Activated naive CD4-positive, alpha-beta T cell treated with anti-CD3 and anti-CD28 coated beads, Interleukin-2, amount 50 U/mL, for 72 hours (primary cell): Measurements from ENCODE around the gene BRD1. TPM values are rescaled to one million over a fixed set of nuclear protein-coding genes. Genes with fewer than 3 reads are reported as not detected.

Experiments used
- ATAC-seq, 2 donors: fragments of 150-1000 bp; cut with Tn5 transposase; 2 replicates each; pipeline ENCODE4 v1.10.0; 2021; ENCODE audit warnings: mild to moderate bottlenecking in 2 of 2, moderate library complexity in 2 of 2
- DNase-seq, 2 donors: peaks; one replicate each; pipeline ENCODE4 v3.0.0; 2021 to 2022; ENCODE audit warnings: low spot score in 2 of 2
- H3K27ac Mint-ChIP-seq, 2 donors: one replicate each; pipeline ENCODE4 v1.8.0; 2022; ENCODE audit warnings: mild to moderate bottlenecking in 2 of 2, mixed read lengths in 2 of 2
- H3K36me3 Mint-ChIP-seq, 2 donors: one replicate each; pipeline ENCODE4 v1.8.0; 2022; ENCODE audit warnings: mixed read lengths in 2 of 2
- H3K9me3 Mint-ChIP-seq, 2 donors: one replicate each; pipeline ENCODE4 v1.8.0; 2022; ENCODE audit warnings: mixed read lengths in 2 of 2
- total RNA-seq, 2 donors: library from RNA; stranded (reverse); gene quantifications; one replicate each; pipeline ENCODE4 v1.2.3, GENCODE V29; 2022

BRD1 gene
- total RNA-seq, 2 donors from 2014 or later: 27.7 to 39.0 TPM

- no peak overlapping the region for H3K27ac Mint-ChIP-seq
- no peak for DNase-seq
- no peak for ATAC-seq
- H3K9me3 Mint-ChIP-seq: no peaks in the 10 kb centered on the region
- no peaks in the 10 kb centered on the region for H3K36me3 Mint-ChIP-seq
Observed at GRCh38 chr22:49727191-49727880, 100.3 kb downstream of the BRD1 start.

- DNase-seq (no peak), ATAC-seq (no peak)
- Mint-ChIP-seq H3K9me3 (no peaks in the 10 kb centered on the region), H3K36me3 (no peaks in the 10 kb centered on the region), H3K27ac (no peak overlapping the region)
Observed at GRCh38 chr22:49726701-49727101, 101.0 kb downstream of the BRD1 start.

- Mint-ChIP-seq H3K27ac (no peak overlapping the region), H3K9me3 (no peaks in the 10 kb centered on the region), H3K36me3 (no peaks in the 10 kb centered on the region)
- DNase-seq (no peak), ATAC-seq (no peak)
Observed at GRCh38 chr22:49726022-49726681, 101.5 kb downstream of the BRD1 start.

GRCh38 chr22:49725516-49725915 lies 102.2 kb downstream of the BRD1 start:
- no peaks in the 10 kb centered on the region for H3K9me3 Mint-ChIP-seq
- ATAC-seq (no peak), DNase-seq (no peak)
- no peak overlapping the region for H3K27ac Mint-ChIP-seq
- no peaks in the 10 kb centered on the region for H3K36me3 Mint-ChIP-seq

- Mint-ChIP-seq H3K9me3 (no peaks in the 10 kb centered on the region), H3K27ac (peak overlapping the region in 1 of 2 donors; percentile 61), H3K36me3 (no peaks in the 10 kb centered on the region)
- ATAC-seq (peak; percentile 91 to 97), DNase-seq (peak; percentile 68 to 84)
Observed at GRCh38 chr22:49724893-49725489, 102.7 kb downstream of the BRD1 start.

GRCh38 chr22:49724030-49724892 lies 103.4 kb downstream of the BRD1 start:
- DNase-seq (peak in 1 of 2 donors; percentile 30), ATAC-seq (peak; percentile 34 to 70)
- H3K36me3 Mint-ChIP-seq: no peaks in the 10 kb centered on the region
- no peaks in the 10 kb centered on the region for H3K9me3 Mint-ChIP-seq
- H3K27ac Mint-ChIP-seq: peak overlapping the region; percentile 61 to 85

- no peak for ATAC-seq
- Mint-ChIP-seq H3K27ac (peak overlapping the region in 1 of 2 donors; percentile 61), H3K9me3 (no peaks in the 10 kb centered on the region), H3K36me3 (no peaks in the 10 kb centered on the region)
- no peak for DNase-seq
Observed at GRCh38 chr22:49723478-49724029, 104.1 kb downstream of the BRD1 start.

Other genes starting within 250 kb of the BRD1 start
- 10 to 100 TPM; 18.4 to 20.7 TPM for gene ZBED4, start 26.0 kb upstream of the BRD1 start, total RNA-seq
- gene ALG12, start 90.6 kb upstream of the BRD1 start, total RNA-seq: 10 to 100 TPM; 14.8 to 15.3 TPM
- gene CRELD2, start 90.8 kb upstream of the BRD1 start, total RNA-seq: 10 to 100 TPM; 19.1 to 31.0 TPM
- gene PIM3, start 132.9 kb upstream of the BRD1 start, total RNA-seq: 100 to 1,000 TPM in 1 of 2 donors, 10 to 100 TPM in 1; 77.2 to 522 TPM
- gene IL17REL, start 184.9 kb upstream of the BRD1 start, total RNA-seq: under 1 TPM; 0.11 to 0.12 TPM
- not detected for gene TTLL8, start 230.4 kb upstream of the BRD1 start, total RNA-seq